HepG2 (cell line): Measurements from ENCODE around the gene ADD2. TPM values are rescaled to one million over a fixed set of nuclear protein-coding genes. Genes with fewer than 3 reads are reported as not detected.
A peak's percentile ranks its signal among the peaks of the same experiment; 100 is the strongest.

Experiments
- ATRX ChIP-seq: sonication (generic); formaldehyde crosslinking; IDR thresholded peaks from 2 replicates; pipeline ENCODE4 v1.4.0; 2020; ENCODE audit warnings: missing genetic modification reagents, borderline replicate concordance
- CEBPG ChIP-seq: IDR thresholded peaks from 2 replicates; pipeline ENCODE4 v1.6.1; 2016
- FLYWCH1 ChIP-seq: sonication (generic); formaldehyde crosslinking; IDR thresholded peaks from 2 replicates; pipeline ENCODE4 v1.8.1; 2023; ENCODE audit warnings: mild to moderate bottlenecking, missing genetic modification reagents
- HMG20A ChIP-seq: IDR thresholded peaks from 2 replicates; pipeline ENCODE4 v1.6.1; 2016; ENCODE audit warnings: borderline replicate concordance
- NFKB2 ChIP-seq: sonication (generic); formaldehyde crosslinking; IDR thresholded peaks from 2 replicates; pipeline ENCODE4 v1.4.0; 2020; ENCODE audit warnings: missing genetic modification reagents, borderline replicate concordance
- RXRB ChIP-seq: IDR thresholded peaks from 2 replicates; pipeline ENCODE4 v1.6.1; 2016; ENCODE audit warnings: borderline replicate concordance, missing genetic modification reagents, missing compliant biosample characterization
- SIN3B ChIP-seq: fragments of 150-350 bp; IDR thresholded peaks from 2 replicates; pipeline ENCODE4 v1.6.1; 2014; ENCODE audit warnings: low read length
- SIX1 ChIP-seq: sonication (generic); formaldehyde crosslinking; IDR thresholded peaks from 2 replicates; pipeline ENCODE4 v1.4.0; 2020; ENCODE audit warnings: missing genetic modification reagents, borderline replicate concordance
- SRY ChIP-seq: sonication (generic); formaldehyde crosslinking; IDR thresholded peaks from 2 replicates; pipeline ENCODE4 v1.8.0; 2022; ENCODE audit warnings: mild to moderate bottlenecking, missing genetic modification reagents
- TAF15 ChIP-seq: fragments of 200-400 bp; formaldehyde crosslinking; IDR thresholded peaks from one replicate; pipeline ENCODE4 v1.6.1; 2018; ENCODE audit warnings: mild to moderate bottlenecking, low read depth, low read length; ENCODE audit not compliant: poor library complexity, severe bottlenecking
- ZNF10 ChIP-seq: sonication (generic); formaldehyde crosslinking; IDR thresholded peaks from 2 replicates; pipeline ENCODE4 v1.4.0; 2020; ENCODE audit warnings: mild to moderate bottlenecking, low read depth, missing genetic modification reagents, borderline replicate concordance
- ZNF605 ChIP-seq: sonication (generic); formaldehyde crosslinking; IDR thresholded peaks from 2 replicates; pipeline ENCODE4 v1.8.0; 2022; ENCODE audit warnings: mild to moderate bottlenecking, missing genetic modification reagents
- ZNF607 ChIP-seq: sonication (generic); formaldehyde crosslinking; IDR thresholded peaks from 2 replicates; pipeline ENCODE4 v1.5.1; 2020; ENCODE audit warnings: missing genetic modification reagents, mild to moderate bottlenecking, borderline replicate concordance
- ZSCAN25 ChIP-seq: sonication (generic); formaldehyde crosslinking; IDR thresholded peaks from 2 replicates; pipeline ENCODE4 v1.8.0; 2022; ENCODE audit warnings: mild to moderate bottlenecking, missing genetic modification reagents
- polyA plus RNA-seq, 8 experiments: library from polyadenylated mRNA; depleted of rRNA in 3 of 8; stranded (reverse) in 7 of 8; unstranded in 1 of 8; fragments of >200 nt; fragmentation: Illumina TruSeq in 4 of 8; extraction: Trizol in 4 of 8; gene quantifications; 2 replicates each; pipeline versions ENCODE4 v1.2.1 to v1.2.3, GENCODE V29; 2011 to 2016; ENCODE audit warnings: low read depth in 4 of 8, missing spikeins in 1 of 8, mixed read lengths in 1 of 8; ENCODE audit not compliant: insufficient read depth in 1 of 8
- total RNA-seq, 5 experiments: library from RNA; depleted of rRNA; stranded (reverse); fragments of >200 nt; fragmentation: Illumina TruSeq; extraction: Trizol; gene quantifications; 2 replicates each; pipeline ENCODE4 v1.2.3, GENCODE V29; 2016; ENCODE audit warnings: low read depth in 1 of 5
- TF ChIP-seq, protein P1 (sequence below): sonication (generic); formaldehyde crosslinking; IDR thresholded peaks from 2 replicates; pipeline ENCODE4 v1.8.0; 2022; ENCODE audit warnings: low read depth, missing genetic modification reagents
- TF ChIP-seq, protein P2 (sequence below): sonication (generic); formaldehyde crosslinking; IDR thresholded peaks from 2 replicates; pipeline ENCODE4 v1.4.0; 2020; ENCODE audit warnings: missing genetic modification reagents
- TF ChIP-seq, protein P3 (sequence below): sonication (generic); formaldehyde crosslinking; IDR thresholded peaks from 2 replicates; pipeline ENCODE4 v1.4.0; 2020; ENCODE audit warnings: missing genetic modification reagents
- TF ChIP-seq, protein P4 (sequence below): sonication (generic); formaldehyde crosslinking; IDR thresholded peaks from 2 replicates; pipeline ENCODE4 v1.4.0; 2020; ENCODE audit warnings: mild to moderate bottlenecking, missing genetic modification reagents

Gene ADD2
- total and polyA plus RNA-seq, 2 of the 13 experiments (the other 11 are each of a cell fraction or from before 2014, with no cell fraction given), result 0.05 to 0.13 TPM

DNA sequence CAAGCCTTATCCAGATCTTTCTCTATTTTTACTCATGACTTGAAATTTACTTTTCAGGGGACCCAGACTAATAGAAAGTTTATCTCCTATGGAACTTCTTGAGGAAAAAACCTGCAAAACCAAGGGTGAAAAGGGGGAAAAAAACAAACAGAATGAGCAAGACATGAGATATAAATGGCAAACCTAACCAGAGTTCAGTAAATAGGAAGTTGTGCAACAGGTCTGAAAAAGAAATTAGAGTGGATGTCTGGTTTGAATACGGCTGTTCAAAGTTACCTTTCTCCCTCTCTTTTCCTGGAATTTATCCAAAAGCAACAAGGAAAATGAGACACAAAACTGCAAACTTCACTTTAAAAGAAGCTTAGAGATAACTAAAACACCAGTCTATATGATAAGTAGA lies 135.6 kb downstream of the ADD2 start (continued):
- TF ChIP-seq ZSCAN25 (CRISPR knock-in tag), result no peak
- TF ChIP-seq FLYWCH1 (CRISPR knock-in tag), result no peak
- TF ChIP-seq ZNF607 (CRISPR knock-in tag), result no peak
- 0 out of 2 replicates have a peak, but pooled peaks have one; percentile 26 for TF ChIP-seq RXRB
- no peak for TF ChIP-seq ZNF605 (CRISPR knock-in tag)
- no peak for TF ChIP-seq ZNF10 (CRISPR knock-in tag)
- TF ChIP-seq, protein P1, sequence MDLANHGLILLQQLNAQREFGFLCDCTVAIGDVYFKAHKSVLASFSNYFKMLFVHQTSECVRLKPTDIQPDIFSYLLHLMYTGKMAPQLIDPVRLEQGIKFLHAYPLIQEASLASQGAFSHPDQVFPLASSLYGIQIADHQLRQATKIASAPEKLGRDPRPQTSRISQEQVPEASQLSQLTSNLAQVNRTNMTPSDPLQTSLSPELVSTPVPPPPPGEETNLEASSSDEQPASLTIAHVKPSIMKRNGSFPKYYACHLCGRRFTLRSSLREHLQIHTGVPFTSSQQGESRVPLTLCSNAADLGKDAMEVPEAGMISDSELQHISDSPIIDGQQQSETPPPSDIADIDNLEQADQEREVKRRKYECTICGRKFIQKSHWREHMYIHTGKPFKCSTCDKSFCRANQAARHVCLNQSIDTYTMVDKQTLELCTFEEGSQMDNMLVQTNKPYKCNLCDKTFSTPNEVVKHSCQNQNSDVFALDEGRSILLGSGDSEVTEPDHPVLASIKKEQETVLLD (CRISPR knock-in tag), result no peak
- TF ChIP-seq SIX1 (CRISPR knock-in tag), result no peak
- no peak for TF ChIP-seq ATRX (CRISPR knock-in tag)
- TF ChIP-seq, protein P2, sequence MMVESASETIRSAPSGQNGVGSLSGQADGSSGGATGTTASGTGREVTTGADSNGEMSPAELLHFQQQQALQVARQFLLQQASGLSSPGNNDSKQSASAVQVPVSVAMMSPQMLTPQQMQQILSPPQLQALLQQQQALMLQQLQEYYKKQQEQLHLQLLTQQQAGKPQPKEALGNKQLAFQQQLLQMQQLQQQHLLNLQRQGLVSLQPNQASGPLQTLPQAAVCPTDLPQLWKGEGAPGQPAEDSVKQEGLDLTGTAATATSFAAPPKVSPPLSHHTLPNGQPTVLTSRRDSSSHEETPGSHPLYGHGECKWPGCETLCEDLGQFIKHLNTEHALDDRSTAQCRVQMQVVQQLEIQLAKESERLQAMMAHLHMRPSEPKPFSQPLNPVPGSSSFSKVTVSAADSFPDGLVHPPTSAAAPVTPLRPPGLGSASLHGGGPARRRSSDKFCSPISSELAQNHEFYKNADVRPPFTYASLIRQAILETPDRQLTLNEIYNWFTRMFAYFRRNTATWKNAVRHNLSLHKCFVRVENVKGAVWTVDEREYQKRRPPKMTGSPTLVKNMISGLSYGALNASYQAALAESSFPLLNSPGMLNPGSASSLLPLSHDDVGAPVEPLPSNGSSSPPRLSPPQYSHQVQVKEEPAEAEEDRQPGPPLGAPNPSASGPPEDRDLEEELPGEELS, result peak; percentile 26; the same call in 1 of the 2 replicates
- no peak for TF ChIP-seq SIN3B
- peak; percentile 74 for TF ChIP-seq CEBPG (CRISPR knock-in tag)
- 0 out of 2 replicates have a peak, but pooled peaks have one; percentile 40 for TF ChIP-seq HMG20A (CRISPR knock-in tag)
- TF ChIP-seq SRY (CRISPR knock-in tag), result no peak
- TF ChIP-seq, protein P3, sequence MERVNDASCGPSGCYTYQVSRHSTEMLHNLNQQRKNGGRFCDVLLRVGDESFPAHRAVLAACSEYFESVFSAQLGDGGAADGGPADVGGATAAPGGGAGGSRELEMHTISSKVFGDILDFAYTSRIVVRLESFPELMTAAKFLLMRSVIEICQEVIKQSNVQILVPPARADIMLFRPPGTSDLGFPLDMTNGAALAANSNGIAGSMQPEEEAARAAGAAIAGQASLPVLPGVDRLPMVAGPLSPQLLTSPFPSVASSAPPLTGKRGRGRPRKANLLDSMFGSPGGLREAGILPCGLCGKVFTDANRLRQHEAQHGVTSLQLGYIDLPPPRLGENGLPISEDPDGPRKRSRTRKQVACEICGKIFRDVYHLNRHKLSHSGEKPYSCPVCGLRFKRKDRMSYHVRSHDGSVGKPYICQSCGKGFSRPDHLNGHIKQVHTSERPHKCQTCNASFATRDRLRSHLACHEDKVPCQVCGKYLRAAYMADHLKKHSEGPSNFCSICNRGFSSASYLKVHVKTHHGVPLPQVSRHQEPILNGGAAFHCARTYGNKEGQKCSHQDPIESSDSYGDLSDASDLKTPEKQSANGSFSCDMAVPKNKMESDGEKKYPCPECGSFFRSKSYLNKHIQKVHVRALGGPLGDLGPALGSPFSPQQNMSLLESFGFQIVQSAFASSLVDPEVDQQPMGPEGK, result no peak
- TF ChIP-seq TAF15, result no peak
- no peak for TF ChIP-seq NFKB2 (CRISPR knock-in tag)
- TF ChIP-seq, protein P4, sequence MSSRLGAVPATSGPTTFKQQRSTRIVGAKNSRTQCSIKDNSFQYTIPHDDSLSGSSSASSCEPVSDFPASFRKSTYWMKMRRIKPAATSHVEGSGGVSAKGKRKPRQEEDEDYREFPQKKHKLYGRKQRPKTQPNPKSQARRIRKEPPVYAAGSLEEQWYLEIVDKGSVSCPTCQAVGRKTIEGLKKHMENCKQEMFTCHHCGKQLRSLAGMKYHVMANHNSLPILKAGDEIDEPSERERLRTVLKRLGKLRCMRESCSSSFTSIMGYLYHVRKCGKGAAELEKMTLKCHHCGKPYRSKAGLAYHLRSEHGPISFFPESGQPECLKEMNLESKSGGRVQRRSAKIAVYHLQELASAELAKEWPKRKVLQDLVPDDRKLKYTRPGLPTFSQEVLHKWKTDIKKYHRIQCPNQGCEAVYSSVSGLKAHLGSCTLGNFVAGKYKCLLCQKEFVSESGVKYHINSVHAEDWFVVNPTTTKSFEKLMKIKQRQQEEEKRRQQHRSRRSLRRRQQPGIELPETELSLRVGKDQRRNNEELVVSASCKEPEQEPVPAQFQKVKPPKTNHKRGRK, result no peak
